Activated CD4-positive, alpha-beta T cell treated with anti-CD3 and anti-CD28 coated beads, Interleukin-10, Interleukin-2, amounts not matched to agents 100 ng/mL and 50 ng/mL, durations not matched to agents 16 hours and 8 hours (primary cell): ENCODE measurements around the gene KIRREL3.

Source experiments
- DNase-seq: peaks from one replicate; pipeline ENCODE4 v3.0.0-alpha.2; 2020

KIRREL3 gene

DNA sequence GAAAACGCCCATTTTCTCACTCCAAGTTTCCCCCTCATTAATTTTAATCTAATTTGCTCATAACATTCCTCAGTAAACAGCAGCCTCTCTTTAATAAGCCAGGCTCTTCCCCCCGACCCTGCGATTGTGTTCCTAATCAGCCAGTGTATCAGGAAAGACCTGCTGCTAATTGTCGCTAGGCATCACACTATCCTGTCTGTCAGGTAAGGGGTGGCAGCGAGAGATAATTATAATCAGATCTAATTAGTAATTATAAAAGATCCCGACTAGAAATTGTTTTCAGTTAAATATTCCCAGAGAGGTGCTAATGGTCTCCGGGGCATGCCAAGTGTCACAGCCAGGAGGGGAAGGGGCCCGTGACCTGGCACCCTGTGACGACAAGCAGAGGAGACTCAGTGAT, 502.3 kb downstream of the KIRREL3 start:
- no peak for DNase-seq

DNA sequence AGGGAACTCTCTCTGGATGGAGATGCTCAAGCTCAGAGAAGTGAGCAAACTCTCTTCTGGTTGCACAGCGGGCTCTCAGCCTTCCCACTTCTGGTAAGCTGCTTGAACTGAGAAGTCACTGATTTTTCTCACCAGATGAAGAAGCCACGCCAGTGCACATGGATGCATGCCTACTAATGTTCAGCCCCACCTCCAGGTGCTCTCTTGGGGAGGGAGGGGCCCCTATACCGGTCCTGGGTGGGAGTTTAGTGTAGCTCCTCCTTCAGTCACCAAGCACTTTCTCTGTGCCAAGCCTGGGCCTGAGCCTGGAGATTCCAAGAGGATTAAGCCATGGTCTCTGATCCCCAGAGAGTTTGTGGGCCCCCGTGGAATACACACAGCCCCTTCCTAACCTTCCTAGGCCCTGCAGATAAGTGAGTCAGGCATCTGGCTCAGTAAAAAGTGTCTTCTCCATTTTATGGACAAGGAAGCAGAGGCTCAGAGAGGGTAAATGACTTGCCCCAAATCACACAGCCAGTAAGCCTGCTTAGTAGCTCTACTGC, 502.9 kb downstream of the KIRREL3 start:
- DNase-seq = no peak

DNA sequence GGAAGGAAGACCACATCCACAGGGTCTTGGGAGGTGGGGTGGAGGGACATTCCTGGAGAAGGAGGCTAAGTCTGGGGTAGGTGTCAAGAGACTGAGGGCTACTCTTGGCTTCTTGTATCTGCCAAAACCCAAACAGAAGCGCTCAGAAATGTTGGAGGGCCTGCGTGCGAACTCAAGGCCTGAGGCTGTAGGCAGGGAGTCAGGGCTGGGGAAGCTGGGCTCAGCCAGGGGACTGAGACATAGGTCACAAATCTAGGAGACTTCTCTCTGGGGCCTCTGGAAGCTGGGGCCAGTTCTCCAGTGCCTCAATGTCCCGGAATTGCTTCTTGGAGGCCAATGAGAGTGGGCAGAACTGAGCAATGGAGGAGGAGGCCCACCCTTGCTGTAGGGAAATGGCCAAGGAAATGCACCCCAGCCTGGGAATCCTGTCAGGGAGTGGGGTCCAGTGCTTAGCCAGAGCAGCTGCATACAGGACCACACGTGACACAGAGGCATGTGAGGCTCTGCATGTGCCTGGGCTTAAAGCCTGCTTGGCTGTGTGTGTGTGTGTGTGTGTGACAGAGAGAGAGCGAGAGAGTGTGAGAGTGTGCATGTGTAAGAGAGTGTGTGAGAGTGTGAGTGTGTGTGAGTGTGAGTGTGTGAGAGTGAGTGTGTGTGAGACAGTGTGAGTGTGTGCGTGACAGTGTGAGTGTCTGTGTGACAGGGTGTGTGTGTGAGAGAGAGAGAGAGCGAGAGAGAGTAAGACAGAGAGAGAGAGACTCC, 503.8 kb downstream of the KIRREL3 start:
- DNase-seq = no peak

GRCh38 chr11:126495281-126496220, 505.0 kb downstream of the KIRREL3 start:
- DNase-seq = no peak

GRCh38 chr11:126494831-126495230, 505.7 kb downstream of the KIRREL3 start:
- DNase-seq = no peak

GRCh38 chr11:126492331-126493082, 508.1 kb downstream of the KIRREL3 start:
- DNase-seq = no peak

GRCh38 chr11:126491092-126491491, 509.5 kb downstream of the KIRREL3 start:
- DNase-seq = no peak

GRCh38 chr11:126489836-126490660, 510.5 kb downstream of the KIRREL3 start:
- no peak for DNase-seq

DNA sequence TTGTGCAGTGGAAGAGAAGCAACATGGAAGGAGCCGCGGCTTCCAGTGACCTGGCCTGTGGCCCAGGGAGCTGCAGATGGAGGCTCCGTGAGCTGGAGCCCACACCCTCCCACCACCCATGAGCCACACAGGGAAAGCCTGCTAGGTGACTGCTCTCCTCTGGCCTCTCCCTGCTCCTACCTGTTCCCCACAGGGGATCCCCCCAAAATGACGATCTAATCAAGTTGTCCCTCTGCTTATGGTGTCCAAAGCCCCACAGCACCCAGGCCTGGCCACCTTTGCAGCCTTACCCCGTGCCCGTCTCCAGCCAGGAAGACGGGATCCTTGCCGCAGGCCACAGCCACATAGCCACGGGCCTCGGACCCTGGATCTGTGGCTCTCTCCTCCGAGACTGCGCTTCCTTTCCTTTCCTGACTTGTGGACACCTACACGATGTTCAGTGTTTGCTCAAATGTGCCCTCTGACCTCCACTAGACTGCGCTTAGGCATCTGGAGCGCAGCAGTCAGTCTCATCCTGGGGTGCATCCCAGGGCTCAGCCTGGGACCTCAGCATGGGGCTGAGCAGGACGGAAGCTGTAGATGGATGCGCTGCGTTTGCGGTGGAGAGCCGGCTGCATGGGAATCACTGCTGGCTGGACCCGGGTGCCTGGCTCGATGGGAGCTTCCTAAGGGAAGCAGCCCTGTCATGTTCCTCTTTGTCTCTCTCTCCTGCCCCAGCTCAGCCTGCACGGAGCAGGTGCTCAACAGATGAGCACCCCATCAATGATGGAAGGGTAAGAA, 511.8 kb downstream of the KIRREL3 start:
- DNase-seq = no peak

DNA sequence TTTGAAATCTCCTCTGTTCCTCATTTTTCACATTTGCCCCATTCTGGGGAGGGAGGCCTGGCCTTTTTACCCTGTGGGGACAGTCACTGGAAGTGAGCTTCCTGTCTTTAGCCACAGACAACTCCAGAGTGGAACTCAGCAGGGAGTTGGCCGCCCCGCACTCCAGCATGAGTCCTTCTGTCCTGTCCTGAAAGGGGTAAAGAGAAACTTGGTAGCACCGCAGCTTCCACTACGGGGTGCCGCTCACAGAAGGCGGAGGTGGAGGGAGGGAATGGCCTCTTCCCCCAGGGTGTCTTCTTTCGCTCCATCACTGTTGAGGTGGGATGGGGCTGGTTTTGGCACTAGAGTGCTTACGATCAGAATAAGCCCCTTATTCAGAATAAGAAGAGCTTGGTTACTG, 512.9 kb downstream of the KIRREL3 start:
- DNase-seq = no peak

DNA sequence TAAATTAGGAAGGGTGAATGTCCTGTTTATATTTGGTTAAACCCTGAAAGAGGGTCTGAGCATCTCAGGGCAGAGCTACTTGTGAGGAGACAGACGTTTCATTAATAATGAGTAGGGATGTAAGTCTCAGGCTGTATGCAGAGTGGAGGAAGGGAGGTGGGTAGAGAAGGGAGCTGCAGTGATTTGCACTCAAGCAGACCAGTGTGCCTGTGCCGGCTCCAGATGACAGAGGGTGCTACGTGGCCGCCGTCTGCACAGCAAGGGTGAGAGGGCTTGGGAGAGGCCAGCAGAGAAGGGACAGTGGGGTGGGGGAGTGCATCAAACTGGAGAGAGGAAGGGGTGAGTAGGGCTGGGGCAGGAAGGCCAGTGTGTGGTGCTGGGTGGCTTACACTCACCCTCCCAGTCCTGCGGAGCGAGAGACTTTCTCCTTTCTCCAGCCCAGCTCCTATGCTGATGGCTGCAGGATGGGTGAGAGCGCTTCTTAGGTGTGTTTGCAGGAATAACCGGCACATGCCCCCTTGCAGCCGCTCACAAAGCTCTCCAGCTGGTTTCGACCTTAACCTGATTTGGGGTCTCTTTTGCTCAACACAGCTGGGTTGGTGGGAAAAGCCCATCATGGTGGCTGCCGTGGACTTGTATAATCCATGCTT, 514.5 kb downstream of the KIRREL3 start:
- no peak for DNase-seq

- DNase-seq = no peak
These were observed 515.4 kb downstream of the KIRREL3 start for GRCh38 chr11:126485021-126485792.

GRCh38 chr11:126484266-126484665, 516.3 kb downstream of the KIRREL3 start:
- DNase-seq = no peak

- no peak for DNase-seq
These were observed 516.9 kb downstream of the KIRREL3 start for GRCh38 chr11:126483621-126484195.

DNA sequence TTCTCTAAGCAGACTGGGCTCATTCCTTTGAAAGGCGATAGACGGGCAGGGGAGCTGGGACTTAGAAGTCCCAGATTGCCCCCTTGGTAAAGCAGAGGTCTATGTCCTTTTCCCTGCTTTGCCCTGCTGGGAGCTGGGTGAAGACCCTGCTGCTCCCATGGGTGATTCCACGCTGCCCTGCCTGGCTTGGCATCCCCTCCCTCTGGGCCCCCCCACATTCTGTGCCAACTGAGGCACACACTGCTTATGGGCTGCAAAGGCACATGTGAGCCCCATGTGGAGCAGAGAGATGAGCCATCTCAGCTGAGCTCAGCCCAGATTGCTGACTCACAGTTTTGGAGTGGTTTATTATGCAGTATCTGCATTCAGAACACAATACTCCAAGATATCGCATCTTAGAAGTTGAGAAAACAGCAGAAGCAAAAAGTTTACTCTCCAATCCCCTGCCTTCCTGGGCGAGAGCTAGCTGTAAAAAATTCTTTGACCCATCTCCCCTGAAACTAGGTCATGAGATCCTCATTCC, 517.9 kb downstream of the KIRREL3 start:
- DNase-seq = no peak

- no peak for DNase-seq
These were observed 519.3 kb downstream of the KIRREL3 start for GRCh38 chr11:126481303-126481680.

- DNase-seq = peak; percentile 86
These were observed 519.9 kb downstream of the KIRREL3 start for GRCh38 chr11:126480410-126481302.

- no peak for DNase-seq
These were observed 520.6 kb downstream of the KIRREL3 start for GRCh38 chr11:126480015-126480409.
